GM19467 (cell line): ENCODE data around the gene TRAPPC4.
A peak's percentile ranks its signal among the peaks of the same experiment; 100 is the strongest.

Experiments used
- ATAC-seq: cut with Tn5 transposase; IDR thresholded peaks from one replicate; pipeline ENCODE4 v1.9.1; 2021; ENCODE audit warnings: mild to moderate bottlenecking, moderate library complexity; ENCODE audit not compliant: unreplicated experiment

Gene TRAPPC4

GRCh38 chr11:119061256-119061655, 42.7 kb downstream of the TRAPPC4 start:
- ATAC-seq = no peak

GRCh38 chr11:119062779-119063178, 44.2 kb downstream of the TRAPPC4 start:
- no peak for ATAC-seq

GRCh38 chr11:119065369-119065768, 46.8 kb downstream of the TRAPPC4 start:
- ATAC-seq = no peak

GRCh38 chr11:119067371-119068222, 49.0 kb downstream of the TRAPPC4 start, which contains the start of gene VPS11:
Gene VPS11, plus strand, starts transcription at chr11:119067818. Its CDS starts 6 bp downstream, at chr11:119067824.
- ATAC-seq = peak; percentile 85
